ENCODE results near the gene AP3S2.
A peak's percentile ranks its signal among the peaks of the same experiment; 100 is the strongest.
"Not testable (repeated sequence)": the region's sequence is repeated elsewhere in the genome, so short reads cannot be mapped to it uniquely, and the experiment has no call there.

Gene AP3S2

GRCh38 chr15:89864958-89865739 lies 28.6 kb downstream of the AP3S2 start:
- DNase-seq = no peak

GRCh38 chr15:89863918-89864317 lies 29.9 kb downstream of the AP3S2 start:
- no peak for DNase-seq

- DNase-seq = peak in 1 of 3 experiments; percentile 13
These were observed 32.9 kb downstream of the AP3S2 start for GRCh38 chr15:89860891-89861290.

- no peak for DNase-seq
These were observed 33.4 kb downstream of the AP3S2 start for GRCh38 chr15:89860431-89860830.

- no peak for DNase-seq
These were observed 34.9 kb downstream of the AP3S2 start for GRCh38 chr15:89858661-89859458.

GRCh38 chr15:89857673-89858072 lies 36.1 kb downstream of the AP3S2 start:
- no peak for DNase-seq

- DNase-seq = no peak
These were observed 37.8 kb downstream of the AP3S2 start for GRCh38 chr15:89855948-89856347.

- DNase-seq = not testable (repeated sequence)
These were observed 38.9 kb downstream of the AP3S2 start for GRCh38 chr15:89854863-89855262.

GRCh38 chr15:89852342-89852995 lies 41.3 kb downstream of the AP3S2 start:
- no peak for DNase-seq

- no peak for DNase-seq
These were observed 42.0 kb downstream of the AP3S2 start for GRCh38 chr15:89851673-89852341.

GRCh38 chr15:89848970-89849292 lies 44.9 kb downstream of the AP3S2 start:
- DNase-seq = no peak

- no peak for DNase-seq
These were observed 46.7 kb downstream of the AP3S2 start for GRCh38 chr15:89847101-89847500.

GRCh38 chr15:89845305-89845893 lies 48.4 kb downstream of the AP3S2 start:
- DNase-seq = no peak

GRCh38 chr15:89841962-89842361 lies 51.8 kb downstream of the AP3S2 start:
- DNase-seq = no peak

- no peak for DNase-seq
These were observed 52.5 kb downstream of the AP3S2 start for GRCh38 chr15:89841306-89841705.

- DNase-seq = no peak
These were observed 54.5 kb downstream of the AP3S2 start for GRCh38 chr15:89839167-89839810.

GRCh38 chr15:89837830-89838178 lies 56.0 kb downstream of the AP3S2 start:
- no peak for DNase-seq

- no peak for DNase-seq
These were observed 56.5 kb downstream of the AP3S2 start for GRCh38 chr15:89837134-89837829.

GRCh38 chr15:89836267-89837133 lies 57.3 kb downstream of the AP3S2 start:
- no peak for DNase-seq

- no peak for DNase-seq
These were observed 58.6 kb downstream of the AP3S2 start for GRCh38 chr15:89835176-89835564.

Measured in NCI-H1417 (cell line).